GM06990 (cell line): ENCODE data around the gene HSPB3.

Experiments used
- DNase-seq: peaks from one replicate; pipeline ENCODE4 v3.0.0-alpha.2; 2011; ENCODE audit not compliant: insufficient read length; ENCODE audit errors: extremely low read depth
- H3K27me3 ChIP-seq: replicated peaks from 2 replicates; pipeline ENCODE4 v1.6.0; 2011; ENCODE audit warnings: low read length; ENCODE audit not compliant: control insufficient read depth, insufficient read depth
- H3K36me3 ChIP-seq: 2 replicates; pipeline ENCODE4 v1.5.1; 2011; ENCODE audit warnings: low read length; ENCODE audit not compliant: control insufficient read depth, insufficient read depth
- H3K4me3 ChIP-seq: replicated peaks from 2 replicates; pipeline ENCODE4 v1.5.1; 2011; ENCODE audit warnings: low read depth, mild to moderate bottlenecking, control low read depth, low read length
- CTCF ChIP-seq: IDR thresholded peaks from 2 replicates; pipeline ENCODE4 v1.5.1; 2011; ENCODE audit warnings: low read length, control low read depth, mild to moderate bottlenecking, inconsistent platforms; ENCODE audit not compliant: insufficient read depth, poor library complexity, severe bottlenecking

HSPB3 gene

GRCh38 chr5:54455413-54456157 lies at the start of gene HSPB3:
HSPB3 (plus strand) TSS chr5:54455699; CDS start chr5:54455790, 91 bp downstream.
- no peak for TF ChIP-seq CTCF
- H3K4me3 ChIP-seq = no peak within 1 kb of the TSS
- no peak for DNase-seq
- H3K36me3 ChIP-seq = no peaks in the 10 kb centered on the region
- peaks cover 3% of the 10 kb centered on the region for H3K27me3 ChIP-seq

- Histone ChIP-seq H3K27me3 (no peaks in the 10 kb centered on the region; the same call in 1 of the 2 replicates), H3K36me3 (no peaks in the 10 kb centered on the region), H3K4me3 (no peak overlapping the region)
- no peak for DNase-seq
- no peak for TF ChIP-seq CTCF
Observed at GRCh38 chr5:54411176-54411575, 44.3 kb upstream of the HSPB3 start.

- no peak for TF ChIP-seq CTCF
- Histone ChIP-seq H3K27me3 (no peaks in the 10 kb centered on the region; the same call in 1 of the 2 replicates), H3K4me3 (no peak overlapping the region), H3K36me3 (no peaks in the 10 kb centered on the region)
- no peak for DNase-seq
Observed at GRCh38 chr5:54412913-54413312, 42.6 kb upstream of the HSPB3 start.

GRCh38 chr5:54415147-54415546 lies 40.4 kb upstream of the HSPB3 start:
- Histone ChIP-seq H3K27me3 (no peaks in the 10 kb centered on the region; the same call in 1 of the 2 replicates), H3K36me3 (no peaks in the 10 kb centered on the region), H3K4me3 (no peak overlapping the region)
- no peak for DNase-seq
- no peak for TF ChIP-seq CTCF

GRCh38 chr5:54415896-54416601 lies 39.5 kb upstream of the HSPB3 start:
- no peak for TF ChIP-seq CTCF
- DNase-seq = no peak
- Histone ChIP-seq H3K4me3 (no peak overlapping the region), H3K27me3 (no peaks in the 10 kb centered on the region; the same call in 1 of the 2 replicates), H3K36me3 (no peaks in the 10 kb centered on the region)
